IMR-90 (cell line): Measurements from ENCODE around the gene PTPRCAP.
"Not testable (repeated sequence)": the region's sequence is repeated elsewhere in the genome, so short reads cannot be mapped to it uniquely, and the experiment has no call there.

Source experiments
- CEBPB ChIP-seq: IDR thresholded peaks from 2 replicates; pipeline ENCODE4 v1.6.1; 2012; ENCODE audit warnings: low read depth, low read length, improper control_type of control experiment
- POLR2A ChIP-seq: IDR thresholded peaks from 2 replicates; pipeline ENCODE4 v1.6.1; 2012; ENCODE audit warnings: mild to moderate bottlenecking, low read depth, low read length

GRCh38 chr11:67403085-67403484 is 34.4 kb downstream of the PTPRCAP start:
- TF ChIP-seq POLR2A, CEBPB: not testable (repeated sequence)
